Activated CD8-positive, alpha-beta T cell treated with anti-CD3 and anti-CD28 coated beads for 36 hours (primary cell): Measurements from ENCODE around the gene IL24. TPM values are rescaled to one million over a fixed set of nuclear protein-coding genes. Genes with fewer than 3 reads are reported as not detected.

Experiments used
- ATAC-seq: fragments of 200-7000 bp; cut with Tn5 transposase; one replicate; pipeline ENCODE4 v1.10.0; 2021; ENCODE audit warnings: mild to moderate bottlenecking, moderate library complexity
- CTCF ChIA-PET: fragments of 350-600 bp; sonication (Branson Sonifier 250); formaldehyde crosslinking; loops from one replicate; lab custom pipeline; 2021; ENCODE audit warnings: antibody characterized with exemption; lab: Charles Lee
- POLR2A ChIA-PET: fragments of 350-600 bp; sonication (Branson Sonifier 250); formaldehyde crosslinking; loops from one replicate; lab custom pipeline; 2021; ENCODE audit warnings: antibody characterized with exemption; lab: Charles Lee
- DNase-seq: peaks from one replicate; pipeline ENCODE4 v3.0.0-alpha.2; 2020
- H3K27ac Mint-ChIP-seq: one replicate; pipeline ENCODE4 v1.8.0; 2021; ENCODE audit warnings: mild to moderate bottlenecking, mixed read lengths
- H3K27me3 Mint-ChIP-seq: one replicate; pipeline ENCODE4 v1.8.0; 2021; ENCODE audit warnings: mixed read lengths
- H3K36me3 Mint-ChIP-seq: one replicate; pipeline ENCODE4 v1.8.0; 2021; ENCODE audit warnings: low read depth, mixed read lengths
- H3K4me1 Mint-ChIP-seq: one replicate; pipeline ENCODE4 v1.8.0; 2021; ENCODE audit warnings: low read depth, mixed read lengths
- H3K4me3 Mint-ChIP-seq: one replicate; pipeline ENCODE4 v1.8.0; 2021; ENCODE audit warnings: mild to moderate bottlenecking, moderate library complexity, mixed read lengths
- H3K9me3 Mint-ChIP-seq: one replicate; pipeline ENCODE4 v1.8.0; 2021; ENCODE audit warnings: mixed read lengths
- intact Hi-C: fragments of 100-400 bp; cut with micrococcal nuclease; formaldehyde crosslinking; loops from one replicate; pipeline ENCODE4 v1.10.0; 2022
- total RNA-seq, 2 experiments: library from RNA; stranded (reverse); gene quantifications; one replicate each; pipeline ENCODE4 v1.2.3, GENCODE V29; 2021
- TF ChIP-seq, protein P1 (sequence below): fragments of 200-600 bp; IDR thresholded peaks from one replicate; pipeline ENCODE4 v1.8.0; 2022; ENCODE audit warnings: antibody characterized with exemption, mild to moderate bottlenecking

IL24 gene
- total RNA-seq, 2 experiments from 2014 or later, result 0.54 to 0.81 TPM

- H3K4me1 Mint-ChIP-seq, result peaks cover 7% of the 10 kb centered on the region
- no peaks in the 10 kb centered on the region for H3K9me3 Mint-ChIP-seq
- TF ChIP-seq, protein P1, sequence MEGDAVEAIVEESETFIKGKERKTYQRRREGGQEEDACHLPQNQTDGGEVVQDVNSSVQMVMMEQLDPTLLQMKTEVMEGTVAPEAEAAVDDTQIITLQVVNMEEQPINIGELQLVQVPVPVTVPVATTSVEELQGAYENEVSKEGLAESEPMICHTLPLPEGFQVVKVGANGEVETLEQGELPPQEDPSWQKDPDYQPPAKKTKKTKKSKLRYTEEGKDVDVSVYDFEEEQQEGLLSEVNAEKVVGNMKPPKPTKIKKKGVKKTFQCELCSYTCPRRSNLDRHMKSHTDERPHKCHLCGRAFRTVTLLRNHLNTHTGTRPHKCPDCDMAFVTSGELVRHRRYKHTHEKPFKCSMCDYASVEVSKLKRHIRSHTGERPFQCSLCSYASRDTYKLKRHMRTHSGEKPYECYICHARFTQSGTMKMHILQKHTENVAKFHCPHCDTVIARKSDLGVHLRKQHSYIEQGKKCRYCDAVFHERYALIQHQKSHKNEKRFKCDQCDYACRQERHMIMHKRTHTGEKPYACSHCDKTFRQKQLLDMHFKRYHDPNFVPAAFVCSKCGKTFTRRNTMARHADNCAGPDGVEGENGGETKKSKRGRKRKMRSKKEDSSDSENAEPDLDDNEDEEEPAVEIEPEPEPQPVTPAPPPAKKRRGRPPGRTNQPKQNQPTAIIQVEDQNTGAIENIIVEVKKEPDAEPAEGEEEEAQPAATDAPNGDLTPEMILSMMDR, result no peak
- no peaks in the 10 kb centered on the region for H3K36me3 Mint-ChIP-seq
- ATAC-seq, result no peak
- intact Hi-C loops, result no loop called here
- no peak overlapping the region for H3K4me3 Mint-ChIP-seq
- no peak for DNase-seq
- H3K27ac Mint-ChIP-seq, result no peak overlapping the region
- CTCF ChIA-PET, result interaction anchor here (2.8 to 13.5 kb wide), 3 partner anchors 20 to 45 kb away, joined by 13 to 289 read pairs (median 182); partner anchors contain the start of genes FCAMR and FCMR
- no peaks in the 10 kb centered on the region for H3K27me3 Mint-ChIP-seq
- POLR2A ChIA-PET, result no interaction called here
These were observed 40.2 kb downstream of the IL24 start for GRCh38 chr1:206937425-206937824.

DNA sequence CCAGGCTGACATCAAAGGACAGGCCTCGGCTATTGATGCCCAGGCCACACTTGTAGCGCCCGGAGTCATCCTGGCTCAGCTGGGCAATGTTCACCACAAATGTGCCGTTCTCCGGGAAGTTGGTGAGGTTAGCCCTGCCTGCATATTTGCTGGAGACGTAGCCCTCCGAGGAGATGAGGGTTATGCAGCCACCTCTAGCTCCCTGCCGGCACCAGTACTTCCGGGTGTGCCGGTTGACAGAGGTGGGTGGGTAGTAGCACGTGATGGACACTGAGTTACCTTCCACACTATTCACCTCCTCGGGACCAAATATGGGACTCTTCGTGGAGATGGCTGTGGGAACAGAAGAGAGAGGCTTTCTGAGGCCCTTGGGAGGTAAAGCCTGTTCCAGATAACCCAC lies 41.9 kb downstream of the IL24 start:
- intact Hi-C loops, result no loop called here
- H3K27me3 Mint-ChIP-seq, result no peaks in the 10 kb centered on the region

GRCh38 chr1:206939841-206940587 lies 42.8 kb downstream of the IL24 start:
- Mint-ChIP-seq H3K27me3 (peaks cover 2% of the 10 kb centered on the region), H3K4me3 (no peak overlapping the region), H3K36me3 (no peaks in the 10 kb centered on the region), H3K27ac (no peak overlapping the region), H3K9me3 (no peaks in the 10 kb centered on the region), H3K4me1 (no peaks in the 10 kb centered on the region)
- DNase-seq (no peak), ATAC-seq (no peak)
- ChIA-PET POLR2A (no interaction called here), CTCF (interaction anchor here (1.2 to 11.7 kb wide), 4 partner anchors 8 to 42 kb away, joined by 3 to 182 read pairs (median 19); no protein-coding TSS in a partner anchor)
- TF ChIP-seq, protein P1, result no peak
- intact Hi-C loops, result no loop called here

More for the DNA sequence above, 41.9 kb downstream of the IL24 start:
- ATAC-seq, result no peak
- H3K27ac Mint-ChIP-seq, result no peak overlapping the region
- DNase-seq, result no peak
- TF ChIP-seq, protein P1, result no peak
- H3K9me3 Mint-ChIP-seq, result no peaks in the 10 kb centered on the region
- ChIA-PET CTCF (interaction anchor here (1.4 to 11.7 kb wide), 2 partner anchors 8 to 43 kb away, joined by 3 to 182 read pairs; no protein-coding TSS in a partner anchor), POLR2A (no interaction called here)
- no peak overlapping the region for H3K4me3 Mint-ChIP-seq
- no peaks in the 10 kb centered on the region for H3K4me1 Mint-ChIP-seq
- no peaks in the 10 kb centered on the region for H3K36me3 Mint-ChIP-seq

GRCh38 chr1:206940588-206940936 lies 43.3 kb downstream of the IL24 start:
- Mint-ChIP-seq H3K4me1 (no peaks in the 10 kb centered on the region), H3K4me3 (no peak overlapping the region), H3K9me3 (no peaks in the 10 kb centered on the region), H3K27ac (no peak overlapping the region), H3K36me3 (no peaks in the 10 kb centered on the region), H3K27me3 (peaks cover 2% of the 10 kb centered on the region)
- ChIA-PET POLR2A (no interaction called here), CTCF (interaction anchor here (1.2 to 4.7 kb wide), 3 partner anchors 8 to 131 kb away, joined by 3 to 35 read pairs (median 7); no protein-coding TSS in a partner anchor)
- DNase-seq, result no peak
- ATAC-seq, result no peak
- TF ChIP-seq, protein P1, result no peak
- intact Hi-C loops, result no loop called here
